ENCODE data around the gene SH3BP5L.
"Not testable (repeated sequence)": the region's sequence is repeated elsewhere in the genome, so short reads cannot be mapped to it uniquely, and the experiment has no call there.

SH3BP5L gene

GRCh38 chr1:248850536-248851251, 25.0 kb upstream of the SH3BP5L start:
- DNase-seq = no peak

DNA sequence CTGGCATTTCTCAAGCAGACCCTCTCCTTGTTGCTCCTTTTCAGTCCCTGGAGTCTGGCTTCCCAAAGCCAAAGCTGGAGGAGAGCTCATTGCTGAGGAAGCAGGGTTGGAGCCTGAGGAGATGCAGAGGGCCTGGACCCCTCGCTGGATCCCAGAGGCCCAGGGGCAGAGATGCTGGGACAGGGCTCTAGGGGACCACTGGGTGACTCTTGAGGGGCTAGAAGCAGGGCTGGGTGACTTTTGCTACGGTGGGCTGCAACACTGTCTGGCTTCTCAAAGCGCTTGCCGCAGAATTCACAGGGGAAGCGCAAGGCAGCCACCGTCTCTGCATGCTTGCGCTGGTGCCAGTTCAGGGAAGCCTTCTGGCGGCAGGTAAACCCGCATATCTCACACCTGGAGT, 24.4 kb upstream of the SH3BP5L start:
- no peak for DNase-seq

- no peak for DNase-seq
Observed at GRCh38 chr1:248849637-248850036, 23.9 kb upstream of the SH3BP5L start.

GRCh38 chr1:248849152-248849551, 23.4 kb upstream of the SH3BP5L start:
- DNase-seq = no peak

DNA sequence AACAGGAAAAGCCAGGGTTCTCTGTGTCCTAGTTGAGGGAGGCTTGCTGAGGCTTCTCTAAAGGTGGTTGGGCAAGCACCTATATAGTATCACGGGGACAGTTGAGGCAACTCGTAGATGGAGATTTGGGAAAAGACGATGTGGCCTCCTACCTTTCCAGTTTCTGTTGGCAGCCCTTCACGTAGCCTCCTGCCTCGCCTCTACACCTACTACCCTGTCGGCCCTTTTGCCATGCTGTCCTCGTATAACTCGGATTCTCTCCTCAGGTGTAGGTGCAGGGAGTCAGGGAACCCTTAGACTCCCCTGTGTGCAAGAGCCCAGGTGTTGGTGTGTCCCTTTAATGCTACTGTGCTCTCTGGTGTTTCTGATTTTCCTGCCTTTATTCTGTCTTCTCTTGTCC, 22.9 kb upstream of the SH3BP5L start:
- DNase-seq = no peak

GRCh38 chr1:248847956-248848561, 22.3 kb upstream of the SH3BP5L start:
- no peak for DNase-seq

DNA sequence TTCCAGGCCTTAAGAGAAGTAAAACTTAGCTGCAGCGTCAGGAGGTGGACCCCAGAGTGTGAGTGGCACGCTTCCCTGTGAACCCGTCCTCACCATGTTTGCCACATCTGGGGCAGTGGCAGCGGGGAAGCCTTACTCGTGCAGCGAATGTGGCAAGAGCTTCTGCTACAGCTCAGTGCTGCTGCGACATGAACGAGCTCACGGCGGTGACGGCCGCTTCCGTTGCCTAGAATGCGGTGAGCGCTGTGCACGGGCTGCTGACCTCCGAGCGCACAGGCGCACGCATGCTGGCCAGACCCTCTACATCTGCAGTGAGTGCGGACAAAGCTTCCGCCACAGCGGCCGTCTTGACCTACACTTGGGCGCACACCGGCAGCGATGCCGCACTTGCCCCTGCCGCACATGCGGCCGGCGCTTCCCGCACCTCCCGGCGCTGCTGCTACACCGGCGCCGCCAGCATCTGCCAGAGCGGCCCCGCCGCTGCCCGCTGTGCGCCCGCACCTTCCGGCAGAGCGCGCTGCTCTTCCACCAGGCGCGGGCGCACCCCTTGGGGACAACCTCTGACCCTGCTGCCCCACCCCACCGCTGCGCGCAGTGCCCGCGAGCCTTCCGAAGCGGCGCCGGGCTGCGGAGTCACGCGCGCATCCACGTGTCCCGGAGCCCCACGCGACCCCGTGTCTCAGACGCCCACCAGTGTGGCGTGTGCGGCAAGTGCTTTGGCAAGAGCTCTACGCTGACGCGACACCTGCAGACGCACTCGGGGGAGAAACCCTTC, 21.7 kb upstream of the SH3BP5L start:
- DNase-seq = no peak

- DNase-seq = no peak
Observed at GRCh38 chr1:248844526-248844925, 18.8 kb upstream of the SH3BP5L start.

DNA sequence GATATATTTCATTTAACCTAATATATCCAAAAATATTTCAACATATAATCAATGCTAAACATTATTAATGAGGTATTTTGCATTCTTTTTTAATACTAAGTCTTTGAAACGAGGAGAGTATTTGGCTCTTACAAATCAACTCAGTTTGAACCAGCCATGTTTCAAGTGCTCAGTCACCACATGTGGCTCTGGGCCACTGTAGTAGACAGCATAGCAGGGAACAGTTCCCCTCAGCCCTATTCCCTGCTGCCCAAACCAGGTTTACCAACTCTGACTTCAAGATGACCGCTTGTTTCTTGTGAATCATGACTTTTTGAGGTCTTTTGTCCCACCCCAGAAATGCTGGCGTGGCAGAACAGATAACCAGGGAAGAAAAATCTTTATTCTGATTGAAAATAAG, 18.0 kb upstream of the SH3BP5L start:
- no peak for DNase-seq

DNA sequence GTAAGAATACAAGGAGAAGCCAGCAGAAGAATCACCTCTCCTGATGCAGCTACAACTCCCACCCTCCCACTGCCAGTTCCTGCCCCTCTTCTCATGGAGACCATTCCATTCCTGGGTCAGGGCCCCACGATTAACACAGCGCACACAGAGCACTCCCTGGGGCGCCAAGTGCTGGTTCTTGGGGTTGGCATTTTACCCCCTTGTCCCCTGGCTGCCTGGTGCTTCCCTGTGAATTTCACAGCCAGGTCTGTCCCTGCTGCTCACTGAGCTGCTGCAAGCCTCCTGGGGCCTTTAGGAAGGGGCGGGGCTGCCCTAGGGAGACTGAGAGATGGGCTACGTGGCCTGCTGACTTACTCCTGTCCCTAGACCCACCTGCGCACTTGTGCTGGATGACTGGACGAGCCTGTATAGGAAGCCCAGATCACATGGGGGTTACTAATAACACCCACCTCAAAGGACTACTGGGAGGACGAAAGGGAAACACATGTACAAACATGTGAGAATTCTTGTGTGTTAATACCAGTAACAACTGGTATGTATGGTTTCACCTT, 17.1 kb upstream of the SH3BP5L start:
- DNase-seq = no peak

DNA sequence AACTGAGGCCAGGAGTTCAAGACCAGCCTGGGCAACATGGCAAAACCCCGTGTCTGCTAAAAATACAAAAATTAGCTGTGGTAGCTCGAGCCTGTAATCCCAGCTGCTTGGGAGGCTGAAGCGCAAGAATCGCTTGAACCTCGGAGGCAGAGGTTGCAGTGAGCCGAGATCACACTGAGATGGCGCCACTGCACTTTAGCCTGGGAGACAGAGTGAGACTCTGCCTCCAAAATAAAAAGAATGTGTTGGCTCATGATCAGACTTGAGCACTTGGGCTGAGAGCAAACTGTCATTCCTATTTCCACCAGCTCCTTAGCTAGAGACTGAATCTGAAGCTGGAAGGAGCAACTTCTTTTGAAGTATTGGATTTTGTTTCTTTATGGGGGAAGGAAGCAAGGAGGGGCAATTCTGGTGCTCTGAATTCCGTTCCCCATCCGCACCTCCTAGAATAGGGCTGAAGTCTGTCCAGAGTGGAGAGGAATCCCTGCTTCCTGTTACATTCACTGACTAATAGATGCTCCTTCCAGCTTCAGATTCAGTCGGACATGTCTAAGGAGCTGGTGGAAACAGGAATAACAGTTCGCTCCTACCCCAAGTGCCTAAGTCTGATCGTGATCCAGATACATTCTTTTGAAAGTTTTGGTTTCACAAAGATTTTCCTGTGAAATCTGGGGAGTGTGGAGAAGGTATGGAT, 16.1 kb upstream of the SH3BP5L start:
- DNase-seq = peak; percentile 75

GRCh38 chr1:248840946-248841345, 15.2 kb upstream of the SH3BP5L start:
- DNase-seq = peak; percentile 64

- no peak for DNase-seq
Observed at GRCh38 chr1:248839168-248839555, 13.4 kb upstream of the SH3BP5L start.

DNA sequence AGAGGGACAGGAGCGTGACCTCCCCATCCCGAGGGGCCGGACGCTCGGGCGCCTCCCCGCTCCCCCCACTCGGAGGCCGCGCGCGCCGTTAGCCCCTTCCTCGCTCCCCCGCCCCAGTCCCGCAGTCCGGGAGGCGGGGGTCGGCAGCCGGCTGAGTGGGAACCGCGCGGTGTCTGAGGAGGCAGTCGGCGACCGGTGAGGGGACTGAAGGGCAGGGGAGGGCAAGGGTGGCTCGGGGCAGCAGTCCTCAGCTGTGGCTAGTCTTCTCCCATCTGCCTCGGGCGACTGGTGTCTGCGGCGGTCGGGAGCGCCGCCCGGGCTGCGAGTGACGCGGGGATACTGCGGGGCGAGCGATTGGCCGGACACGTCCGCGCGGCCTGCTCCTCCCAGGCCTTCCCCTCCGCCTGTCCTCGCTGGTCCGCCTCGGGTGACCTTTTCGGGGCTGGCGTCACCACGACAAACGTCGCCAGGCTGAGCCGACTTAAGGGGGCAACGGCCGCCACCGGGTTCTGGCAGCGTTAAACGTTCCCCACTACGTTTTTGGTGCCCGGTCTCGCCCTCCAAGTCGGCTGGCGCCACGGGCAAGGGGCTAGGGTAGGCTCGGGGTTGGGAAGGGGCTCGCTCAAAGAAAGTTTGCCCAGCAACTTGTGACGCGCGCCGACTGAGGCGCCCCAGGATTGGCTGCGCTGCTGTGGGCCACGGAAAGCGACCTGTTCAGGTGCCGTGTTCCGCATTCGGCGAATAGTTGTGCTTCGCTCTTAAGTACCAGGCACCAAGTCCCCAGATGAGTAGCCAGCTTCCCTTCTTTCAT, 12.8 kb upstream of the SH3BP5L start:
- peak; percentile 85 for DNase-seq

DNA sequence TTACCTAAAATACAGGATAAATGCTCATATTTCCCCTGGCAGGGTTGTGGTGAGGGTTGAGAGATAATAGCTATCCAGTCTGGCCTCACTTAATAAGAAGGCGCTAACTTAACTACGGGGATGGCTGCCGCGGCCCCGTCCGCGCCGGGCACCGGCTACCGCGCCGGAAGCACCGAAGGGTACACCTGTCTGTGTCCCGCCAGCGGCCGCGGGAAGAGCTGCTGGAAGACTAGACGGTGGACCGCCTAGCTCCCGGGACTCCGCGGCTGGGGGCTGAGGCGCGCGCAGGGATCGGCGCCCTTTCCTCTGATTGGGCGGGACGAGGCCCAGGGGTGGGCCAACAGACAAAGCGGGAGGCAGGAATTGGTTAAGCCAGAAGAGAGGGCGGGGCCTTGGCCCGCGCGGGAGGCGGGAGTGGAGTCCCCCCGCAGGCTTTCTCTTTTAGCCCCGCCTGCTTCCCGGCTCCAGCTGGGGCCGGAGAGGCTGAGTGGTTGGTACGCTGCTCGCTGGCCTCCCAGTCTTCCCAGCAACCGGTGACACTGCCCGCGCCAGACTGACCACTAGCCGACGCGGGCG, 12.2 kb upstream of the SH3BP5L start, which contains the start of gene ZNF672:
Gene ZNF672 (plus strand): TSS at position 444 of the 576 bp plus-strand sequence. CDS start 9,051 bp downstream, outside the sequence.
- peak; percentile 98 for DNase-seq

GRCh38 chr1:248837045-248837780, 11.5 kb upstream of the SH3BP5L start:
- DNase-seq = no peak

DNA sequence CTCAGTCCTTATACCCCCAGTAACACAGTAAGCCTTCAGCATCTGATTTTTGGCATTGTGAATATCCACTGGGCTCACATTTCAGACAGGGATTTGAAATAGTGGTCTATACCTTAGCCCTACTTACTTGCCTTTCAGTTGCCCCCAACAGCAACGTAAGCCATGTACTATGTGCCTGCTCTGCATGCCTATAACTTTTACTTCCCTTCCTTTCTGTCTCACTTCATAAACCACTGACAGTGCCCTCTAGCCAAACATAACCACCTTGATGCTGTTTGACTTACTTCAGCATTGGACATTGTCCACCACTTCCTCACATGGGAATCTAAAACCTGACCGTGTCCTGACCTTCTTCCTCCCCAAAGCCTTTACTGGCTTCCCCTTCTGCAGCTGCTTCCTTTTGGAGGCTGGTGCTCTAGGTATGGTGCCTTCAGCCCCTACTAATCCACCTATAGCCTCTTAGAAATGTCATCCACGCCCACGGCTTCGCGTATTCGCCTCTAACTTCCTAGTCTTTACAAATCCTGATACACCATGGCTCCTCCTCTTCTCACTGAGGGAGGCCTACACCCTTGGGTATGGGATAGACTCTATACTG, 8.7 kb upstream of the SH3BP5L start:
- no peak for DNase-seq

DNA sequence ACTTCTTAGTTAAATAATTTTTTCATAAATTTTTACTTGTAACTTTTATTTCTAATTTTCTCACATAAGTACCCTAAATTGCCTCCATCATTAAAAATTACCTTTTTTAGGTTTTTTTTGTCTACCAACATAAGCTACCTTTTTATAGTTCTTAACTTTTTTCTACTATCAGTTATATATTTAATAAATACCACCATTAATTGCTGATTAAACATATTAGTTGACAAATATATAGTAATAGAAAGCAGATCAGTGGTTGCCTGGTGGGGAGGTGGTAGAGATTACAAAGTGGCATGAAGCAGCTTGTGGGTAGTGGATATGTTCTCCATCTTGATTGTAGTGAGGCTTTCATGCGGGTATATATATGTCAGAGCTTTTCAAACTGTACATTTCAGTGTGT, 6.1 kb upstream of the SH3BP5L start:
- DNase-seq = no peak

DNA sequence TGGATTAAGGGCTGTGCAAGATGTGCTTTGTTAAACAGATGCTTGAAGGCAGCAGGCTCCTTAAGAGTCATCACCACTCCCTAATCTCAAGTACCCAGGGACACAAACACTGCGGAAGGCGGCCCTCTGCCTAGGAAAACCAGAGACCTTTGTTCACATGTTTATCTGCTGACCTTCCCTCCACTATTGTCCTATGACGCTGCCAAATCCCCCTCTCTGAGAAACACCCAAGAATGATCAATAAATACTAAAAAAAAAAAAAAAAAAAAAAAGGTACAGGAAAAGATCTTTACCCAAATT, 5.0 kb upstream of the SH3BP5L start:
- not testable (repeated sequence) for DNase-seq

GRCh38 chr1:248828845-248829244, 3.1 kb upstream of the SH3BP5L start:
- DNase-seq = peak; percentile 38

GRCh38 chr1:248825573-248825908, 174 bp downstream of the SH3BP5L start:
- DNase-seq = no peak
